ENCODE measurements around the gene NOP14. TPM values are rescaled to one million over a fixed set of nuclear protein-coding genes. Genes with fewer than 3 reads are reported as not detected.

NOP14 gene
- total RNA-seq, 2 experiments from 2014 or later, result 31.7 to 66.2 TPM

DNA sequence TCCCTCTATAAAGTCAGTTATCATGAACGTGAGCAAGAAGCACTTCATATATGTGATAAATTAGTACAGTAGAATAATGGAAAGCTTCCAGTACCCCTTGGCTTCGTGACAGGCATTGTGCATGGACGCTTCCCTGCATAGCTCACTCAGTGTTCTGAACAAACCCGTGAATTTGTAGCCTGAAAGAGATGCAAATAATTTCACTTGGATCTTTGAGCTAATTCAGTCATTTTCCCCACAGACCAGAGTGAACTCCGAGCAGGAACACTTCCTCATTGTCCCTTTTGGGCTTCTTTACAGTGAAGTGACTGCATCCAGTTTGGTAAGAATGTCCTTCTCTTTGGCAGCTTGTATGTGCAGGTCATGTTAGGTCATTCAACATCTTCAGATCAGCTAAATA, 69.4 kb downstream of the NOP14 start:
- H3K9me2 ChIP-seq (ENCODE audit: insufficient read depth, low read length), result no peaks in the 10 kb centered on the region
- no peak overlapping the region for H3K4me3 ChIP-seq (ENCODE audit: low read depth, low read length, poor library complexity, severe bottlenecking)
- DNase-seq (ENCODE audit: low spot score), result no peak
- intact Hi-C loops (cut with micrococcal nuclease; ENCODE audit: unreplicated experiment), result no loop called here
- H3K4me2 ChIP-seq (ENCODE audit: low read length), result no peak overlapping the region
- no peaks in the 10 kb centered on the region for H4K20me1 ChIP-seq (ENCODE audit: insufficient read depth, low read length)
- TF ChIP-seq, protein P1, sequence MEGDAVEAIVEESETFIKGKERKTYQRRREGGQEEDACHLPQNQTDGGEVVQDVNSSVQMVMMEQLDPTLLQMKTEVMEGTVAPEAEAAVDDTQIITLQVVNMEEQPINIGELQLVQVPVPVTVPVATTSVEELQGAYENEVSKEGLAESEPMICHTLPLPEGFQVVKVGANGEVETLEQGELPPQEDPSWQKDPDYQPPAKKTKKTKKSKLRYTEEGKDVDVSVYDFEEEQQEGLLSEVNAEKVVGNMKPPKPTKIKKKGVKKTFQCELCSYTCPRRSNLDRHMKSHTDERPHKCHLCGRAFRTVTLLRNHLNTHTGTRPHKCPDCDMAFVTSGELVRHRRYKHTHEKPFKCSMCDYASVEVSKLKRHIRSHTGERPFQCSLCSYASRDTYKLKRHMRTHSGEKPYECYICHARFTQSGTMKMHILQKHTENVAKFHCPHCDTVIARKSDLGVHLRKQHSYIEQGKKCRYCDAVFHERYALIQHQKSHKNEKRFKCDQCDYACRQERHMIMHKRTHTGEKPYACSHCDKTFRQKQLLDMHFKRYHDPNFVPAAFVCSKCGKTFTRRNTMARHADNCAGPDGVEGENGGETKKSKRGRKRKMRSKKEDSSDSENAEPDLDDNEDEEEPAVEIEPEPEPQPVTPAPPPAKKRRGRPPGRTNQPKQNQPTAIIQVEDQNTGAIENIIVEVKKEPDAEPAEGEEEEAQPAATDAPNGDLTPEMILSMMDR (conservative IDR thresholded peaks at IDR 0.05; ENCODE audit: low read length), result no peak
- no peaks in the 10 kb centered on the region for H3K9me3 ChIP-seq (ENCODE audit: low read length)
- no peak overlapping the region for H3K27ac ChIP-seq (ENCODE audit: low read depth, low read length, poor library complexity, severe bottlenecking)
- CTCF ChIA-PET (ENCODE audit: unreplicated experiment), result no interaction called here
- no peak overlapping the region for H2AFZ ChIP-seq (ENCODE audit: low read length)
- no peaks in the 10 kb centered on the region for H3K79me2 ChIP-seq (ENCODE audit: insufficient read depth, low read depth, low read length)
- H3K36me3 ChIP-seq (ENCODE audit: insufficient read depth, low read length), result peaks cover 19% of the 10 kb centered on the region
- no peaks in the 10 kb centered on the region for H3K4me1 ChIP-seq (ENCODE audit: insufficient read depth, low read length, poor library complexity, severe bottlenecking)
- BruUV-seq (replicated peaks), result no TSS peak
- POLR2A ChIA-PET, result interaction anchor here (0.7 to 1.3 kb wide), 2 partner anchors 60 to 174 kb away, joined by 3 read pairs; no protein-coding TSS in a partner anchor

DNA sequence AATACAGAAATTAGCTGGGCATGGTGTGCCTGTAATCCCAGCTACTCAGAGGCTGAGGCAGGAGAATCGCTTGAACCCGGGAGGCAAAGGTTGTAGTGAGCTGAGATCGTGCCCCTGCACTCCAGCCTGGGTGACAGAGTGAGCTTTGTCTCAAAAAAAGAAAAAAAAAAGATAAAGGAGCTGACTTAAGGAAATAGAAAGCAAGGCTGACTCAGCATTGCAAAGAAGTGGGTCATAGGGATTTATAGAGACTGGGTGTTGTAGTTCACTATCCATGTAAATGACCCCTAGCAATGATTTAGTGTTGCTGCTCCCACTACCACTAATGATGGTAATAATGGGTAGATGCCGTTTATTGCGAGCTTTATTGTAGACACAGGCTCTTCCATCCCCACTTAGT, 71.9 kb downstream of the NOP14 start:
- no peak overlapping the region for H3K4me2 ChIP-seq (ENCODE audit: low read length)
- no peak overlapping the region for H3K27ac ChIP-seq (ENCODE audit: low read depth, low read length, poor library complexity, severe bottlenecking)
- TF ChIP-seq EZH2phosphoT487 (IDR thresholded peaks at IDR 0.05; ENCODE audit: borderline replicate concordance, low read depth, low read length), result no peak
- TF ChIP-seq, protein P1 (conservative IDR thresholded peaks at IDR 0.05; ENCODE audit: low read length), result no peak
- ChIA-PET POLR2A (no interaction called here), CTCF (ENCODE audit: unreplicated experiment) (interaction anchor here (0.8 kb wide), 1 partner anchor 24 kb away, joined by 3 read pairs; no protein-coding TSS in a partner anchor)
- H3K4me3 ChIP-seq (ENCODE audit: low read depth, low read length, poor library complexity, severe bottlenecking), result no peak overlapping the region
- H2AFZ ChIP-seq (ENCODE audit: low read length), result no peak overlapping the region
- no peaks in the 10 kb centered on the region for H3K4me1 ChIP-seq (ENCODE audit: insufficient read depth, low read length, poor library complexity, severe bottlenecking)
- no peaks in the 10 kb centered on the region for H3K9me3 ChIP-seq (ENCODE audit: low read length)
- no TSS peak for BruUV-seq (replicated peaks)
- no peaks in the 10 kb centered on the region for H4K20me1 ChIP-seq (ENCODE audit: insufficient read depth, low read length)
- intact Hi-C loops (cut with micrococcal nuclease; ENCODE audit: unreplicated experiment), result no loop called here
- no peak for DNase-seq (ENCODE audit: low spot score)
- H3K9me2 ChIP-seq (ENCODE audit: insufficient read depth, low read length), result no peaks in the 10 kb centered on the region
- no peaks in the 10 kb centered on the region for H3K79me2 ChIP-seq (ENCODE audit: insufficient read depth, low read depth, low read length)
- peaks cover 16% of the 10 kb centered on the region; the same call in 1 of the 2 replicates for H3K36me3 ChIP-seq (ENCODE audit: insufficient read depth, low read length)

DNA sequence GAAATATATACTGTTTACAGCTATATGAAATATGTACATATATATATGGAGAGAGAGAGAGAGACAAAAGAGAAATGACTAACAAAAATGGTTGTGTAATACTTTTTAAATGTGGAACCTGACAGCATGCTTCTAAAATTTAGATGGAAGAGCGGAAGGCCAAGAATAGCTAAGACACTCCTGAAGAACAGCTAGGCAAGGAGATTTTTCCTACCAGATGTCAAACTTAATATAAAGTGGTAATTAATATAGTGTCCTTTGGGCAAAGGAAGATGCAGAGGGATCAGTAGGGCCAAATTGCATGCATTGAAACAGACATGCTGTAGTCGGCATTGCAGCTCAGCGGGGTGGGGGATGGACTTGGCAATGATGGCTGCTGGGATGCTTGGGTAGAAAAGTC, 74.3 kb downstream of the NOP14 start:
- H3K9me3 ChIP-seq (ENCODE audit: low read length), result no peaks in the 10 kb centered on the region
- TF ChIP-seq, protein P1 (conservative IDR thresholded peaks at IDR 0.05; ENCODE audit: low read length), result no peak
- no peak for TF ChIP-seq EZH2phosphoT487 (IDR thresholded peaks at IDR 0.05; ENCODE audit: borderline replicate concordance, low read depth, low read length)
- H3K4me2 ChIP-seq (ENCODE audit: low read length), result no peak overlapping the region
- ChIA-PET POLR2A (interaction anchor here (1.1 kb wide), 1 partner anchor 27 kb away, joined by 3 read pairs; no protein-coding TSS in a partner anchor), CTCF (ENCODE audit: unreplicated experiment) (no interaction called here)
- no peak overlapping the region for H2AFZ ChIP-seq (ENCODE audit: low read length)
- H3K9me2 ChIP-seq (ENCODE audit: insufficient read depth, low read length), result no peaks in the 10 kb centered on the region
- no peaks in the 10 kb centered on the region for H3K4me1 ChIP-seq (ENCODE audit: insufficient read depth, low read length, poor library complexity, severe bottlenecking)
- no peak overlapping the region for H3K27ac ChIP-seq (ENCODE audit: low read depth, low read length, poor library complexity, severe bottlenecking)
- DNase-seq (ENCODE audit: low spot score), result no peak
- H3K79me2 ChIP-seq (ENCODE audit: insufficient read depth, low read depth, low read length), result no peaks in the 10 kb centered on the region
- no peaks in the 10 kb centered on the region for H4K20me1 ChIP-seq (ENCODE audit: insufficient read depth, low read length)
- intact Hi-C loops (cut with micrococcal nuclease; ENCODE audit: unreplicated experiment), result no loop called here
- peaks cover 26% of the 10 kb centered on the region for H3K36me3 ChIP-seq (ENCODE audit: insufficient read depth, low read length)
- BruUV-seq (replicated peaks), result no TSS peak
- no peak overlapping the region for H3K4me3 ChIP-seq (ENCODE audit: low read depth, low read length, poor library complexity, severe bottlenecking)

Other genes starting within 250 kb of the NOP14 start
- gene TNIP2, start 207.1 kb downstream of the NOP14 start, total RNA-seq (2014; rRNA removed; shearing (Covaris generic)), result 32.1 TPM in 2 replicates
- gene TNIP2, start 207.1 kb downstream of the NOP14 start, total RNA-seq (2022), result 26.2 and 28.3 TPM in 2 replicates
- gene SH3BP2, start 170.3 kb downstream of the NOP14 start, total RNA-seq (2014; rRNA removed; shearing (Covaris generic)), result 6.9 and 10.9 TPM in 2 replicates
- gene SH3BP2, start 170.3 kb downstream of the NOP14 start, total RNA-seq (2022), result 23.8 and 31.6 TPM in 2 replicates
- 77.1 and 85.3 TPM in 2 replicates for gene ADD1, start 119.6 kb downstream of the NOP14 start, total RNA-seq (2014; rRNA removed; shearing (Covaris generic))
- 108 TPM in 2 replicates for gene ADD1, start 119.6 kb downstream of the NOP14 start, total RNA-seq (2022)
- gene GRK4, start 165 bp upstream of the NOP14 start, total RNA-seq (2014; rRNA removed; shearing (Covaris generic)), result 5.3 and 6.5 TPM in 2 replicates
- 8.9 and 9.1 TPM in 2 replicates for gene GRK4, start 165 bp upstream of the NOP14 start, total RNA-seq (2022)
- gene HTT-AS, start 111.1 kb upstream of the NOP14 start, total RNA-seq (2014; rRNA removed; shearing (Covaris generic)), result not detected in 2 replicates
- not detected in 2 replicates for gene HTT-AS, start 111.1 kb upstream of the NOP14 start, total RNA-seq (2022)
- 36.4 and 41.2 TPM in 2 replicates for gene HTT, start 111.3 kb upstream of the NOP14 start, total RNA-seq (2014; rRNA removed; shearing (Covaris generic))
- gene HTT, start 111.3 kb upstream of the NOP14 start, total RNA-seq (2022), result 91.3 and 108 TPM in 2 replicates

Measured in OCI-LY7 (cell line).